CD14-positive monocyte (primary cell): ENCODE data around the gene CDS2. TPM values are rescaled to one million over a fixed set of nuclear protein-coding genes. Genes with fewer than 3 reads are reported as not detected.

Experiments
- DNase-seq, 3 donors: peaks; one replicate each; pipeline ENCODE4 v3.0.0-alpha.2; 2011 to 2022
- H2AFZ ChIP-seq: 2 replicates; pipeline ENCODE4 v1.6.0; 2012; ENCODE audit warnings: mild to moderate bottlenecking, low read depth, low read length, inconsistent platforms; ENCODE audit not compliant: insufficient read depth, poor library complexity, severe bottlenecking
- H3K27ac ChIP-seq, 2 donors: 1 replicate in 1 of 2; 2 replicates in 1 of 2; pipeline ENCODE4 v1.5.1; 2012 to 2013; ENCODE audit warnings: low read length in 2 of 2, control low read depth in 1 of 2, inconsistent platforms in 1 of 2, low read depth in 1 of 2, mild to moderate bottlenecking in 1 of 2
- H3K27me3 ChIP-seq, 2 donors: one replicate each; pipeline versions ENCODE4 v1.6.0 to v1.6.1; 2011 to 2013; ENCODE audit warnings: low read length in 2 of 2; ENCODE audit not compliant: control insufficient read depth in 2 of 2, insufficient read depth in 2 of 2
- H3K36me3 ChIP-seq, 2 donors: replicated peaks in 1 of 2; 1 replicate in 1 of 2; 2 replicates in 1 of 2; pipeline versions ENCODE4 v1.5.1 to v1.6.1; 2012 to 2013; ENCODE audit warnings: low read length in 2 of 2, control low read depth in 1 of 2, inconsistent platforms in 1 of 2, mild to moderate bottlenecking in 1 of 2; ENCODE audit not compliant: insufficient read depth in 2 of 2, control insufficient read depth in 1 of 2
- H3K4me1 ChIP-seq, 2 donors: 1 replicate in 1 of 2; 2 replicates in 1 of 2; pipeline versions ENCODE4 v1.5.1 to v1.6.1; 2012 to 2013; ENCODE audit warnings: low read length in 2 of 2, control low read depth in 1 of 2, inconsistent platforms in 1 of 2, mild to moderate bottlenecking in 1 of 2, moderate library complexity in 1 of 2; ENCODE audit not compliant: insufficient read depth in 2 of 2, control insufficient read depth in 1 of 2
- H3K4me2 ChIP-seq: replicated peaks from 2 replicates; pipeline ENCODE3; 2012; ENCODE audit warnings: low read length, moderate library complexity, mild to moderate bottlenecking; ENCODE audit not compliant: poor library complexity, severe bottlenecking; ENCODE audit errors: extremely low read depth
- H3K4me3 ChIP-seq, 3 experiments: fragments of 200-600 bp in 1 of 3; sonication (generic) in 1 of 3; replicated peaks in 1 of 3; 1 replicate in 2 of 3; 2 replicates in 1 of 3; pipeline ENCODE4 v1.5.1; 2011 to 2013; ENCODE audit warnings: low read length in 3 of 3, mild to moderate bottlenecking in 3 of 3, control low read depth in 2 of 3, low read depth in 2 of 3, inconsistent platforms in 1 of 3, moderate library complexity in 1 of 3
- H3K79me2 ChIP-seq: 2 replicates; pipeline ENCODE4 v1.6.0; 2012; ENCODE audit warnings: mild to moderate bottlenecking, control low read depth, inconsistent platforms, low read length, moderate library complexity; ENCODE audit not compliant: insufficient read depth
- H3K9ac ChIP-seq: 2 replicates; pipeline ENCODE4 v1.6.0; 2017; ENCODE audit warnings: low read length, mild to moderate bottlenecking; ENCODE audit not compliant: insufficient read depth, poor library complexity, severe bottlenecking
- H3K9me3 ChIP-seq, 2 donors: replicated peaks in 1 of 2; 1 replicate in 1 of 2; 2 replicates in 1 of 2; pipeline versions ENCODE4 v1.5.1 to v1.6.1; 2012 to 2013; ENCODE audit warnings: low read length in 2 of 2, control low read depth in 1 of 2; ENCODE audit not compliant: control insufficient read depth in 1 of 2, insufficient read depth in 1 of 2
- H4K20me1 ChIP-seq: 2 replicates; pipeline ENCODE4 v1.6.0; 2012; ENCODE audit warnings: mild to moderate bottlenecking, low read length, control low read depth, moderate library complexity; ENCODE audit not compliant: insufficient read depth
- H3K27ac Mint-ChIP-seq, 7 donors: one replicate each; pipeline ENCODE4 v1.8.0; 2020; ENCODE audit warnings: mild to moderate bottlenecking in 7 of 7, mixed read lengths in 7 of 7, moderate library complexity in 6 of 7, inconsistent platforms in 2 of 7
- H3K27me3 Mint-ChIP-seq, 3 donors: one replicate each; pipeline ENCODE4 v1.8.0; 2021 to 2022; ENCODE audit warnings: low read depth in 3 of 3, mild to moderate bottlenecking in 3 of 3, mixed read lengths in 3 of 3, moderate library complexity in 3 of 3, inconsistent platforms in 1 of 3
- H3K36me3 Mint-ChIP-seq, 2 donors: one replicate each; pipeline ENCODE4 v1.8.0; 2020; ENCODE audit warnings: mixed read lengths in 2 of 2, inconsistent platforms in 1 of 2, mild to moderate bottlenecking in 1 of 2
- H3K4me1 Mint-ChIP-seq: one replicate; pipeline ENCODE4 v1.8.0; 2020; ENCODE audit warnings: mild to moderate bottlenecking, mixed read lengths
- H3K4me3 Mint-ChIP-seq, 2 donors: one replicate each; pipeline ENCODE4 v1.8.0; 2020; ENCODE audit warnings: mild to moderate bottlenecking in 2 of 2, mixed read lengths in 2 of 2, moderate library complexity in 1 of 2
- H3K9me3 Mint-ChIP-seq, 7 donors: one replicate each; pipeline ENCODE4 v1.8.0; 2020 to 2022; ENCODE audit warnings: mixed read lengths in 7 of 7, mild to moderate bottlenecking in 6 of 7, moderate library complexity in 6 of 7, inconsistent platforms in 2 of 7
- CTCF ChIP-seq: fragments of 200-600 bp; IDR thresholded peaks from one replicate; pipeline ENCODE4 v1.8.0; 2022; ENCODE audit warnings: antibody characterized with exemption, mild to moderate bottlenecking
- WGBS: methylation state at CpG from one replicate; pipeline ENCODE4 v1.1.5; 2013; ENCODE audit warnings: missing lambda C conversion rate; ENCODE audit not compliant: insufficient coverage; 5-methylcytosine and 5-hydroxymethylcytosine counted together
- intact Hi-C, 2 donors: fragments of 100-400 bp; cut with micrococcal nuclease; formaldehyde crosslinking; loops; one replicate each; pipeline versions ENCODE4 v1.15.0 to v1.15.1; 2023
- polyA plus RNA-seq, 3 donors: library from polyadenylated mRNA; depleted of rRNA in 1 of 3; unstranded in 2 of 3; stranded (reverse) in 1 of 3; fragments of 300-500 nt in 2 of 3; fragments of >200 nt in 1 of 3; fragmentation: Illumina TruSeq in 2 of 3; gene quantifications; 1 replicate in 2 of 3; 2 replicates in 1 of 3; pipeline ENCODE4 v1.2.3, GENCODE V29; 2012 to 2021

The CDS2 gene
- polyA plus RNA-seq, 3 donors: 28.6 to 62.6 (median 54.4) TPM

GRCh38 chr20:5133998-5134397 is 7.2 kb downstream of the CDS2 start:
- no peak for TF ChIP-seq CTCF
- Histone ChIP-seq H3K4me2 (no peak overlapping the region), H3K4me1 (peaks cover 0 to 3% of the 10 kb centered on the region in 2 donors), H3K27me3 (no peaks in the 10 kb centered on the region), H2AFZ (no peak overlapping the region), H4K20me1 (peaks cover 74% of the 10 kb centered on the region), H3K9me3 (no peaks in the 10 kb centered on the region), H3K4me3 (no peak overlapping the region), H3K36me3 (peaks cover 7 to 11% of the 10 kb centered on the region in 2 donors), H3K9ac (no peak overlapping the region), H3K79me2 (peaks cover 97% of the 10 kb centered on the region), H3K27ac (no peak overlapping the region)
- Mint-ChIP-seq H3K27ac (no peak overlapping the region), H3K27me3 (no peaks in the 10 kb centered on the region), H3K4me3 (no peak overlapping the region), H3K9me3 (no peaks in the 10 kb centered on the region), H3K36me3 (peaks cover 6 to 33% of the 10 kb centered on the region in 2 donors), H3K4me1 (peaks cover 6% of the 10 kb centered on the region)
- DNase-seq: no peak
- intact Hi-C loops: no loop called here
- WGBS: 90% methylated on average over 4 of the region's 6 CpGs

- no peak overlapping the region for H3K9ac ChIP-seq
- no peak overlapping the region for H3K4me2 ChIP-seq
- no peaks in the 10 kb centered on the region for H3K27me3 ChIP-seq
- no peak overlapping the region for H2AFZ ChIP-seq
- peaks cover 85% of the 10 kb centered on the region for H4K20me1 ChIP-seq
- no peaks in the 10 kb centered on the region for H3K9me3 ChIP-seq
- H3K4me3 ChIP-seq: no peak overlapping the region
- Mint-ChIP-seq H3K9me3 (no peaks in the 10 kb centered on the region), H3K4me1 (peaks cover 6% of the 10 kb centered on the region), H3K4me3 (no peak overlapping the region), H3K27me3 (no peaks in the 10 kb centered on the region), H3K36me3 (peaks cover 6 to 25% of the 10 kb centered on the region in 2 donors), H3K27ac (peak overlapping the region in 2 of 7 donors; percentile 46 to 77)
- no peak for DNase-seq
- WGBS: 90% methylated on average over 2 of the region's 4 CpGs
- H3K4me1 ChIP-seq: no peaks in the 10 kb centered on the region
- no peak overlapping the region for H3K27ac ChIP-seq
- H3K79me2 ChIP-seq: peaks cover 97% of the 10 kb centered on the region
- intact Hi-C loops: no loop called here
- TF ChIP-seq CTCF: no peak
- H3K36me3 ChIP-seq: peaks cover 7 to 11% of the 10 kb centered on the region in 2 donors
Measured at GRCh38 chr20:5135363-5136012, 8.7 kb downstream of the CDS2 start.
